GM18868 (cell line): Measurements from ENCODE around the gene C2orf81.
A peak's percentile ranks its signal among the peaks of the same experiment; 100 is the strongest.
"Not testable (repeated sequence)": the region's sequence is repeated elsewhere in the genome, so short reads cannot be mapped to it uniquely, and the experiment has no call there.

Experiments
- ATAC-seq: cut with Tn5 transposase; IDR thresholded peaks from one replicate; pipeline ENCODE4 v1.9.1; 2021; ENCODE audit warnings: mild to moderate bottlenecking, moderate library complexity; ENCODE audit not compliant: unreplicated experiment

C2orf81 gene

DNA sequence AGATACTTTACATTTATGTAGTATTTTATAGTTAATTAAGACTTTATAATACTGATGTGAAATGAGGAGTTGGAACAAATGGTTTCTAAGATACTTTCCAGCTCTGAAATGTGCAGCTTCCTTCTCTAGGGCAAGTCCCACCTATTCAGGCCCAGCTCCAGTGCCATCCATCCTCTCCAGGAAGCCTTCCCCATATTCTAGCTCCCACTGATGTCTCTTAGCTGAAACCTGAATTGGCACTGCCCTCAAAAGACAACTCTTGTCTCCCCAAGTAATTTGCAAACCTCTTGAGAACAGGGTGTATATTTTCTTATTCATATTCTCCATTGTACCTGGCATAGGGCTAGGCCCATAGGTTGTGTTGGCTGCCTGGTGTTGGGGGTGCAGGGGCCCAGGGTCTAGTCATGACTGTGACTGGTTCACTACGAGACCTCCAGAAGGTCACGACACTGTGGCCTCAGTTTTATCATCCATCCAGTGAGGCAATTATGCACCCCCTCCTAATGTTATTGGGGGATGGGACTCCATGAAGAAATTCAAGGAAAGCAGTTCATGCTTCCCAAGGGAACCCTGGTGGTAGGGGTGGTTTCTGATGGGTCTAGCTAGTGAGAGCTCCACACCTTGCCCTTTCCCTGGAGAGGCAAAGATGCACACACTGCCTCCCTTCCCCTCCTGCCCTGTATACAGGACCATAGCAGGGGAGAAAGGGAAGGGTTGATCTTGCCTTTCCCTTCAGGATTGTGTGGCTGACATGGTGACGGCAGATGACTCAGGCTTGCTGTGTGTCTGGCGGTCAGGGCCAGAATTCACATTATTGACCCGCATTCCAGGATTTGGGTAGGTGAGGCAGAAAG is 2.9 kb upstream of the C2orf81 start:
- no peak for ATAC-seq

DNA sequence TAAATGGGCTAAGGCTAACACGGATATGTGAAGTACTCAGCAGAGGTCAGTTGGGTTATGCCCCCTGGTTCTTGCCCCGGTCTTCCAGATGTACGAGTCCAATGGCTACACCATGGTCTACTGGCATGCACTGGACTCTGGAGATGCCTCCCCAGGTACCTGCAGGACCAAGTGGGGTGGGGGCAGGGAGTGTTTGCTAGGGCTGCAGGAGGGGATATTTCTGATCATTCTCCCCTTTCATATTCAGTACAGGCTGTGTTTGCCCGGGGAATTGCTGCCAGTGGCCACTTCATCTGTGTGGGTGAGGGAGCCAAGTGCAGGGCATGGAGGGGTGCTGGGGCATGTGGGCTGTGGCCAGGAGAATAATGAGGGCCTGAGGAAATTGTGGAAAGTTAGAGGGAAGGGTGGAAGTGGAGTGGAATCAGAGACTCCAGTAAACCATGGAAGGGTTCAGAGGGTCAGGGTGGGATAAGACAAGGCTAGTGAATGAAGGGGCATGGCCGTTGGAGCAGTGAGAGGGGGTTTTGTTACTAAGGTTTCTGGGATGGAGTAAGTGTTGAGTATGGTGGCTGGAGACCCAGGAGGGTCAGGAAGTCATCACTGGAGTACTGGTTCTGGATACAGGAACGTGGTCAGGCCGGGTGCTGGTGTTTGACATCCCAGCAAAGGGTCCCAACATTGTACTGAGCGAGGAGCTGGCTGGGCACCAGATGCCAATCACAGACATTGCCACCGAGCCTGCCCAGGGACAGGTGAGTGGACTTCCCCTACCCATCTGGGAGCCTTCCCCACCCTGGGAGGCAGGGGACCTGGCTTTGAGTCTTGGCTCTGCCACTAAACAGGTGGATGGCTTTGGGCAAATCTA is 2.0 kb upstream of the C2orf81 start:
- ATAC-seq = no peak

DNA sequence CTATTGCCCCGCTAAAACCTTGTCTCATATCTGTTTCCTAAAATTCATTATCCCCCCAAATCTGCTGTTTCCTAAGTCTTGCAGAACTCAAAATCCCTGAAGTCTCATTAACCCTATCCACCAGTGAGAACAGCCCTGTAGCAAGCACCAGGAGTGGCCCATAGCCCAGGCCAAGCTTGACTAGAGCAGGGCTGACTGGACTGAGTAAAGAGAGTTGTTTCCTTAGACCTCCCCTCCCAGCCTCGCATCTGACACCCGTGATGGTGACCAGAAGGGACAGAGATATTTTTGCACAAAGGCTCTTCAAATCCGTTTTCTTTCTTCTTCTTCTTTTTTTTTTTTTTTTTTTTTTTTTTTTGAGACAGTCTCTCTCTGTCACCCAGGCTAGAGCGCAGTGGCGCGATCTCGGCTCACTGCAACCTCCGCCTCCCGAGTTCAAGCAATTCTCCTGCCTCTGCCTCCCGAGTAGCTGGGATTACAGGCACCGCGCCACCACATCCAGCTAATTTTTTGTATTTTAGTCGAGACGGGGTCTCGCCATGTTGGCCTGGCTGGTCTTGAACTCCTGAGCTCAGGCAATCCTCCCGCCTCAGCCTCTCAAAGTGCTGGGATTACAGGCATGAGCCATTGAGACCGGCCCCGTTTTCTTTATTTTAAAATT is 846 bp downstream of the C2orf81 start:
- ATAC-seq = not testable (repeated sequence)

DNA sequence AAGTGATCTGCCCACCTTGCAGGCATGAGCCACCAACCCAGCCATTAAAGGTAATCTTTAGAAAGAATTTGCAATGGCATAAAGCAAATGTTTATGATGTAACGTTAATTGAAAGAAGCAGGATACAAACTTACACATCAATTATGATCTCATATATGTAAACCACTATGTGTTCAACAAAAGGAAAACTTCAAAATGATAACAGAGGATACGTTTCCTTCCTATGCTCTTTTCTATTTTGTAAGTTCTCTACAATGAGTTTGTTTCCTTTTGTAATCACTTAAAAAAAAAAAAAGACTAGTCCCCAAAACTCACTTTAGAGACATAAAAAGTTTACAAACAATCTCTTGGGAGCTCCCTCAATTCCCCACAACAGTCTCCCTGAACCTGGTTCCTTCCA is 1.4 kb downstream of the C2orf81 start:
- no peak for ATAC-seq

DNA sequence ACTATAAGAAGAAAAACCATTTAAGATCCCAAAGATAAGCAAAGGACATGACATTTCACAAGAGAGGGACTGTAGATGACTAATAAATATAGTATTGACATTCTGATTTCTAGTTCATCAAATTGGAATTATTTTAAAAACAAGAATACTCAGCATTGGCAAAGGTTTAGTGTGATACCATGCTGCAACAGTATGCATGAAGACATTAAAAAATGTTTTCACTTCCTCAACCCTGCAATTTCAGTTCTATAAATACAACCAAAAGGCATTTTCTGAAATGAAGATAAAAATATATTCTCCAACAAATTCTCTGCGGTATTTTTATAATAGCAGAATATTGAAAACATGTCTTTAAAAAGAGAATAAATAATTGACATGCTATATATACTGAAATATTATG is 2.1 kb downstream of the C2orf81 start:
- no peak for ATAC-seq

DNA sequence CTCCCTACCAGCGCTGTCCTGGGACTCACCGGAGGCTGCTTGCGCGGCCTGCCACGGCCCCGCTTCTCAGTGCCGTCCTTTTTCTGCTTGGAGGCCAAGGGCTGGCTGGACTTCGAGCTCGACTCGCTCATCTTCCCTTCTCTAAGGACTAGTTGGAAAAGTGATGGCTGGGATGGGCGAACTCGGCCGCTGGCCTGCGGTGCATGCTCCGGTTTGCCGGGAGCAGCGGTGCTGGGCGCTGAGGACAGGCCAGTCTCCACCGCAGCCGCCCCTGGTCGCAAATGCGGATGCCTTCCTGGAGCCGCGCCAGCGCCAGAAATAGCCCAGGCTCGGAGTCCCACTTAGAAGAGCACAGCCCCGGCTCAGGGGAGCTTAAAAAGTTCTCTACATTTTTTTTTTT is 3.1 kb downstream of the C2orf81 start:
- ATAC-seq = no peak

DNA sequence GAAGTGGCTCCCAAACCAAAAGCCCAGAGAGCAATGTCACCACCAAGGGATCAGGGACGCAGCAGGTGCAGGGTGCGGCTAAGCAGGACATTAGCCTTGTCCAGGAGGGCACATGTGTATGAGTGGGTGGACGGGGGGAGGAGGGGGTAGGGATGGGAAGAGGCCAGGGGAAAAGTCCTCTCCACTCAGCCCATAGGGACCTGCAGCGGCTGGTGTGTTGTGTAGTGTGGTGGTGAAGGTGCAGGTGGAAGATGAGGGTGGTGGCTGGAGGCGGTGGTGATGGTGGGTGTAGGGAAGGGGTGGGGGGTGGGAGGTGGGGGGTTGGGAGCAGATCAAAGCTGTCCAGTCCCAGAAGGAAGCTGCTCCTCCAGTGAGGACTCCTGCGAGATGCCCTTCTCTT is 3.7 kb downstream of the C2orf81 start:
- no peak for ATAC-seq

DNA sequence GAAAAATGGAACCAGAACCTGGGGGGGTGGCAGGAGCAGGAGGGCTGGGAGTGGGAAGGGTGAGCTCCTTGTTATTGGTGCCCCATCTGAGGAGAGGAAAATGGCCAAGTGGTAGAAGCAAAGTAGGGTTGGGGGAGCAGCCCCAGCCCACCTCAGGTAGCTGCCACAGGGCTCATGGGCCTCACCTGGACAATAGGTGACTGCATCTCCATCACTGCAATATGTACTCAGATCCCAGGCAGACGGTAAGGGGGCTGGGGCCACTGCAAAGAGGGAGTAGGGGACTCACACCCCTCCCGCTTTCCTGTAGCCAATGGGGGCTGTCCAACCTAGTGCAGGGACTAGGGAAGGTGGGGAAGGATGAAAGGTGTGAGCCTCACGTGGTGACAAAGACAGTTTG is 4.2 kb downstream of the C2orf81 start:
- ATAC-seq = no peak

DNA sequence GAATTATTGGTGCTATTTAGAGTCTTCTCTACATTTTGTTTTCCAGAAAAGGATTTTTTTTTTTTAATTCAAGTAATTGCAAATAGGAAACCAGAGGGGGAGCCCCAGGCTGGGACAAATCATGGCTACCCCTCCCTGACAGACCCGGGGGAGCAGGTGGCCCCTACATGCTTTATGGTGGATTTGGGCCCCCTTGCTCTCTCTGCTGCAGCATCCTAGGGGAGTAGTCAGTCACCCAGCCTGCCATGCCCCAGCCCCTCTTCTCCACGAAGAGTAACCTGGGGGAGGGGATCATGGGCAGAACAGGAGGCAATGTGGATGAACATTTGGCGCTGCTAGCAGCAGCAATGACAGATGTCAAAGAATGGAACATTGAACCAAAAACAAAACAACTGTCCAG is 4.6 kb downstream of the C2orf81 start:
- no peak for ATAC-seq

DNA sequence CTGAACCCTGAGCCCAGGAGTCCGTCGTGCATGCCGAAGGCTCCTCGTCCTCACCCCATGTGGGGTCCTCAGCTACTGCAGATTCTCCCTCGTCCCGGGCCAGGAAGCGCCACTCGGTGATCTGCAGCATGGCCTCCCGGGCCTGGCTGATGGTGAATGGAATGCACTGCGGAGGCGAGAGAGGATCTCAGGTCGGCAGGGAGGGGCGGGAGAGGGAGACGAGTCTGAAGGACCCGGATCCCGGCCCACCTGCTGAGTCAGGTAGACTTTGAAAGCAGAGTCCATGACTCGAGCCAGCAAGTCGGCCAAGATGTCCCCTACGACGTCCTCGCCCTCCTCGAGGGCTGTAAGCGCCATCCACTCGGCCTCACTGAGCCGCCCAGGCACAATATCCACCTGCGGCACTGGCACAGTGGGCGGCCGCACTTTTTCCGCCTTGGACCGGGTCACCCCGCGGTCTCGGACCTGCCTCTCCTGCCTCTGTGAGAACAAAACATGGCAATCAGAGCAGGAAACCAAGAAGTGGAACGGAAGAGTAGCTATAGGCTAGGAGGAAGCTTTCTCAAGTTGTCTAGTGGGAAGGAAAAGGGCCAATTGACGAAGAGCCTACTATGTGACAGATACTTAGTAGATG is 5.5 kb downstream of the C2orf81 start:
- peak; percentile 20 for ATAC-seq

DNA sequence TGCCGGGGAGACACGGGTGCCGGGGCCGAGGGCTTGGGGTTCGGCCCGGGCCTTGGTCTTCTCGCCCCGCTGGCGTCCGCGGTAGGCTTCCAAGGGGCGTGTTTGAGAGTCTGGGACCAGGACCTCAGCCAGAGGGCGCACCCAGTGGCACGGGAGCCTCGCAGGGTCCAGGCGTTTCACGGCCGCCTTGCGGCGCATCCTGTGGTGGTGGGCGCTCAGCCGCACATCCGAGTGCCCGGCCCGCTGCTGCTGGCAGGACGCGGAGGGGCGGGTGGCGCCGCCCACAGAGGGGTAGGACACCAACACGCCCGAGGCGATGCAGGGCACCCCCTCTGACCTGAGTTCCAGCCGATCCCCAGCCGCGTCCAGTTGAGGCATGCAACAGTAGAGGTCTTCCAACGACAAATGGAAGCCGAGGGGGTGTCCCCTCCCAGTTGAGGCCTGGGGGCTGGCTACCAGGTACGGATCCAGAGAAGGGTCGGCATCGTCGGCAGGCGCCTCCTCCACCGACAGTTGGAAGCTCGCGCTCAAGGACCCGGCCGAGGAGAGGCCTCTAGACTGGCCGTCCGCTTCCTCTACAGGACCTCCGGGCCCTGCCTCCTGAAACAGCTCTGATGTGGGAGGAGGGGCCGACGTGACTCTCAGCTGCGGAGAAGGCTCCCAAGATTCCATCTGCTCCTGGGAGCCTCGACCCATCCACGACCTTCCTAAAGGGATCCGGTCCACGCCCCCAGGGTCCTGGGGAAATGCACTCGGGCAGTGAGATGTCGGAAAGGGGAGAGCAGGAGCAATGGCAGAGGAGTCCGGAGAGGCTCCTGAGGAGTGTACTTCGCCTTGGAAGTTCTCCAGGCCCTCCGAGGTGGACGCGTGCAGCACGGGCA is 6.3 kb downstream of the C2orf81 start:
- ATAC-seq = peak; percentile 43

DNA sequence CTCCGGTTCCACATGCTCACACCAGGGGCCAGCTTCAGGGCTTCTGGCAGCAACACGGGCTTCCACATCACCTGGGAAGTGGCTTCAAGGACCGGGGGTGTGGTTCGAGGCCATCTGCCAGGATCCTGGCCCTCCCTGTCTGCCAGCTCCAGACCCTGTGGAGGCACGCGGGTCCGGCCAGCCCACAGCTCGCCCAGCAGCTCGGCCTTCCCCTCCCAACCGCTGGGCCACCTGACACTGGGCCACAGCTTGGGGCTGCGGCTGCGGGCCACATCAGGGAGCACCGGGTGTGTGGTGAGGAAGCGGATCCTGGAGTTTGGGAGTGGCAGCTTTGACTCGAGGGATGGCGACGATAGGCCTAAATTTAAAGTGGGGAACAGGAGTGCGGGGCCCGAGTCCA is 7.0 kb downstream of the C2orf81 start:
- ATAC-seq = no peak

DNA sequence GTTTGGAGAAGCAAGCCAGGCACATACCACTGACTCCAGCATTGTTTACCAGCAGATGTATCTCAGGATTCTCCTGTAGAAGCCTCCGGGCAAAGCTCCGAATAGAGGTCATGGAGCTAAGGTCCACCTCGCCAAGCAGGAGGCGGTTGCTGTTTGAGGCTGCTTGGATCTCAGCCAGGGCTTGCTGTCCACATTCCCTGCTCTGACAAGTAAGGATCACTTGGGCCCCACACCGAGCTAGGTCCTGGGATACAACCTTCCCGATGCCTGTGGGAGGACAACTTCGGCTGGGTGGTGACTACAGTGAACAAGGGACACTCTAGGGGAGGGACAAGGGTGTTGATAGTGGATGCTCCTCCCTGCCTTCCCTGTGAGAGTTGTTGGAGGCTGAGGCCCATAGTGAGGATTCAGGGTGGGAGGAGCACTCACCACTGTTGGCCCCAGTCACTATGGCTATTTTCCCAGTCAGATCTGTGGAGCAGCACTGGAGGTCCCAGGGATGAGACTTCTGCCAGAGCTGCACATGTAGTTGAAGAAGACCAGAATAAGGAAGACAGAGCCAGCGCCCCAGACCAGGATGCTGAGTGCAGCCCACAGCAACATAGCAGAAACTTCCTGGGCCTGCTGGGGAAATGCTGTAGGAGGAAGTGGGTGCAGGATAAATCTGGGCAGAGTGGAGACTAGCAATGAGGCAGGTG is 8.3 kb downstream of the C2orf81 start:
- ATAC-seq = no peak

DNA sequence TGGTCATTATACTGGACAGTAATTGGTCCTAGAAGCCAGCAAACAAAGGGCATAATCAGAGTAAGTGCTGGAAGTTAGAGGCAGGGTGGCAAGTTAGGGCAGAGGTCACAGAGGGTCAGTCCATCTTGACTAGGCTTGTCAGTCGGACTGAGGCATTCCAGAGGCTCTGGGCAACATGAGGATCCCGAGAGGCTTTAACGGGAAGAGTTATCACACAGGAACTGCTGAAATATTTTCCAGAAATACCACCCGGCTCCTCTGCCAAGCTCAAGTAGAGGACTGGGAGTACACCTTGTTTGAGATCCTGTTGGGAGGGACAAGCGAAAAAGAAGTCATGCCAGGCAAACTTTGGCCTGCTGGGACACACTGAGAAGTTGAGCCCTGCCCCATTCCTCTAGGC is 13.7 kb downstream of the C2orf81 start:
- ATAC-seq = no peak

DNA sequence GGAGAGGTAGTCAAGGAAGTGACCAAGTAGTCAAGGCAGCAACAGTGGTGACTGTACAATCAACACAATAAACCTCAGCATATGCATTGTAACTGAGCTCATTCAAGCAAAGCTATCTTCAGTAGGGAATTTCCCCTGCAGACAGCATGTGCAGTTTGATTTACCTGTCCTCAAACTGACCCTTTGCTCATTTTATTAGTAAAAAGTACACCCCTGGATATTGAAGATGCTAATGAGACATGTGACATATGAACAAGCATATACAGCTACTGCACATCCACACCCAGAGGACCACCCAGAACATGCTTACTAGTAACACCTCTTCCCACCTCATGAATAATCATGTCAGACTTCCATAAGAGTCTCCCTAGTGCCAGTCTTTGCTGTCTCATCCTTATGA is 15.4 kb downstream of the C2orf81 start:
- peak; percentile 96 for ATAC-seq

DNA sequence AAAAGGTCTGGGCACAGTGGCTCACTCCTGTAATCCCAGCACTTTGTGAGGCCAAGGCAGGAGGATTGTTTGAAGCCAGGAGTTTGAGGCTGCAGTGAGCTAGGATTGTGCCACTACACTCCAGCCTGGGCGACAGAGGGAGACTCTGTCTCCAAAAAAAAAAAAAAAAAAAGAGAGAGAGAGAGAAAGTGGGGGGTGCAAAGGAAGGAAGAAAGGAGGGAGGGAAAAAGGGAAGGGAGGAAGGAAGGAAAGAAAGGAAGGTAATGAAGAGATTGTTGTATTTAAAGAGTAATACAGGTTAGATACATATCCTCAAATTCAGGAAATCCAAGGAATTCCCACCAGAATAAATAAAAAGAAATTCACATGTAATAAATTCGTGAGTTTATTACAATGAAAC is 19.5 kb downstream of the C2orf81 start:
- ATAC-seq = no peak

DNA sequence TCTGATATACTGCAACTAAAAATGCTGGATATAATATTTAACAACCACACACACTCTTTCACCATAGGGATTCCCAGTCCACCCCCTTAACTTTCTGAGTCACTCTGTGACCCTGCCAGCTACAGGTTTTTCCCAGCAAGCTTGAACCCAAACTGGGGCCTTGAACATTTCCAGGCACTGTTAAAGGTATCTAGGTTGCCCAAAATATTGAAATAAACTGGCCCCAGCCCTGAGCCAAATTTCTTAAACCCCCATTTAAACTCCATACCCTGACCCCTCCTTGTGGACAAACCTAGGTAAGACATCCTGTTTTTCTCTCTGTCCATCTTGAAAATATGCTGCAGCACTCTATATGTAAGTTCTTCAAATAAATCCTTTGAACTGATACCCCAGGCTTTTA is 21.6 kb downstream of the C2orf81 start:
- peak; percentile 52 for ATAC-seq

DNA sequence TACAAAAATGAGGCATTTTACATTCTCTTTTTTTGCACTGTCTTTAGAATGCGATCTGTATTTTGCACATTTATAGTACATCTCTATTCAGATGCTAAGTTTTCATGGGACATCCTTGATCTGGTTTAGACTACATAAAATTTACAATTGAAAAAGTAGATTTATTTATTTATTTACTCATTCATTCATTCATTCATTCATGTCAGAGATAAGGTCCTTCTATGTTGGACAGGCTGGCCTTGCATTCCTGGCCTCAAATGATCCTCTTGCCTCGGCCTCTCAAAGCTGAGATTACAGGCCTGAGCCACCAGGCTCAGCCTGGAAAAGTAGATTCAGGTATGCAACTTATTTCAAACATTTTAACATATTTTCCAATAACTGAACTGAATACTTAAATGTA is 25.3 kb downstream of the C2orf81 start:
- no peak for ATAC-seq

DNA sequence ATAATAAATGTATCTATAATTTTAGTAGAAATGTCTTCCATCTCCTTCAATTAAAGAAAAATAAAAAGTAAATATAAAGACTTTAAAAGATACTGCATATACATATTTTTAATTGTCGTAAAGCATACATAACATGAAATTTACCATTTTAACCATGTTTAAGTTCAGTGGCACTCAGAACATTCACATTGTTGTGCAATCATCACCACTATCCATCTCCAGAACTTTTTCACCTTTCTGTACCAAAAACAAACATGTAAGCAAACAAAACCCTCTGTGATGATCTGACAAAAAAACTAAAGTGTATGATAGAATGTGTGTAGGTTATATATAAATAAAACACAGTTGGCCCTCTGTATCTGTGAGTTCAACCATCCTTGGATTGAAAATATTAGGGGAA is 27.9 kb downstream of the C2orf81 start:
- no peak for ATAC-seq

DNA sequence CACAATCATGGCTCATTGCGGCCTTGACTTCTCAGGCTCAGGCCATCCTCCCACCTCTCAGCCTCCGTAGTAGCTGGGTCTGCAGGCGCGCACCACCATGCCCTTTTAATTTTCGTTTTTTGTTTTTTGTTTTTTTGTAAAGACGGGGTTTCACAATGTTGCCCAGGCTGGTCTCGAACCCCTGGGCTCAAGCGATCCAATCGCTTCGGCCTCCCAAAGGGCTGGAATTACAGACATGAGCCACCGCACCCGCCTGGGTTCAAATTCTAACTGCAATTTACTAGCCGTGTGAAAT is 29.0 kb downstream of the C2orf81 start:
- no peak for ATAC-seq
